ENCODE results near the gene CD276.

GRCh38 chr15:73758461-73758860, 74.3 kb downstream of the CD276 start:
- TF ChIP-seq CTCF (IDR thresholded peaks at IDR 0.05) (no peak), ZFX (IDR thresholded peaks at IDR 0.05; ENCODE audit: borderline replicate concordance) (no peak)
